ENCODE results near the gene NLN.
A peak's percentile ranks its signal among the peaks of the same experiment; 100 is the strongest.
"Not testable (repeated sequence)": the region's sequence is repeated elsewhere in the genome, so short reads cannot be mapped to it uniquely, and the experiment has no call there.

Gene NLN

GRCh38 chr5:65837139-65837538 lies 115.1 kb downstream of the NLN start:
- DNase-seq: peak; percentile 92

GRCh38 chr5:65839170-65839569 lies 117.2 kb downstream of the NLN start:
- DNase-seq: not testable (repeated sequence)

- DNase-seq: no peak
Observed at GRCh38 chr5:65840071-65840470, 118.1 kb downstream of the NLN start.

GRCh38 chr5:65844763-65845162 lies 122.8 kb downstream of the NLN start:
- not testable (repeated sequence) for DNase-seq

DNA sequence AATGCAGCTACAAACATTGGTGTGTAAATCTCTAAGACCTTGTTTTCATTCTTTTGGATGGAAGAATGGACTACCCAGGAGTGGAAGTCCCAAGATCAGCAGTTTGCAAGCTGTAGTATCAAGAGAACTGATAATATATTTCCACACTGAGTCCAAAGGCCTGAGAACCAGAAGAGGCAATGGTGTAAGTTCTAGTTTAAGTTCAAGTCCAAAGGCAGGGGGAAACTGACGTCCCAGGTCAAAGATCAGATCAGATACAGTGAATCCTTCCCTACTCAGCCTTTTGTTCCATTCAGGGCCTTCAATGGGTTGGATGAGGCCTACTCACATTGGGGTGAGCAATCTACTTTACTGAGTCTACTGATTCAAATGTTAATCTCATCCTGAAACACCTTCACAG lies 124.1 kb downstream of the NLN start:
- DNase-seq: no peak

DNA sequence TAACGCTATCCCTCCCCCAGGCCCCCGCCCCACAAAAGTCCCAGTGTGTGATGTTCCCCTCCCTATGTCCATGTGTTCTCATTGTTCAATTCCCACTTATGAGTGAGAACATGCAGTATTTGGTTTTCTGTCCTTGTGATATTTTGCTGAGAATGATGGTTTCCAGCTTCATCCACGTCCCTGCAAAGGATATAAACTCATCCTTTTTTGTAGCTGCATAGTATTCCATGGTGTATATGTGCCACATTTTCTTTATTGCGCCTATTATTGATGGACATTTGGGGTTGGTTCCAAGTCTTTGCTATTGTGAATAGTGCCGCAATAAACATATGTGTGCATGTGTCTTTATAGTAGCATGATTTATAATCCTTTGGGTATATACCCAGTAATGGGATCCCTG lies 125.0 kb downstream of the NLN start:
- DNase-seq: not testable (repeated sequence)

DNA sequence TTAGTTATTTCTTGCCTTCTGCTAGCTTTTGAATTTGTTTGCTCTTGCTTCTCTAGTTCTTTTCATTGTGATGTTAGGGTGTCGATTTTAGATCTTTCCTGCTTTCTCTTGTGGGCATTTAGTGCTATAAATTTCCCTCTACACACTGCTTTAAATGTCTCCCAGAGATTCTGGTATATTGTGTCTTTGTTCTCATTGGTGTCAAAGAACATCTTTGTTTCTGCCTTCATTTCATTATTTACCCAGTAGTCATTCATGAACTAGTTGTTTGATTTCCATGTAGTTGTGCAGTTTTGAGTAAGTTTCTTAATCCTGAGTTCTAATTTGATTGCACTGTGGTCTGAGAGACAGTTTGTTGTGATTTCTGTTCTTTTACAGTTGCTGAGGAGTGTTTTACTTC lies 127.9 kb downstream of the NLN start:
- DNase-seq: not testable (repeated sequence)

DNA sequence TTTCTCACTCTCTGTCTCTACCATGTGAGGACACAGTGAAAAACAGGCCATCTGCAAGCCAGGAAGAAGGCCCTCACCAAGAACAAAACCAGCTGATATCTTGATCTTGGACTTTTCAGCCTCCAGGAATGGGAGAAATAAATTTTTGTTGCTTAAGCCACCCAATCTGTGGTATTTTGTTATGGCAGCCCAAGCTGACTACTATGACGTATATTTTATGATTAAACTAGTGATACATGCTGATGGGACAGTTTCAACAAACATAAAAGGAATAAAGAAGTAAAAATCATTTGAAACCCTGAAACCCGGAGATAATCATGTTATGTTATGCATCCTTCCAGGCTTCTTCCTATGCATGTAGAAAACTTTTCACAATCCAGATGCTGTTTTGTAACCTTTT lies 132.9 kb downstream of the NLN start:
- DNase-seq: peak; percentile 69

GRCh38 chr5:65855766-65856315 lies 133.8 kb downstream of the NLN start:
- DNase-seq: no peak

DNA sequence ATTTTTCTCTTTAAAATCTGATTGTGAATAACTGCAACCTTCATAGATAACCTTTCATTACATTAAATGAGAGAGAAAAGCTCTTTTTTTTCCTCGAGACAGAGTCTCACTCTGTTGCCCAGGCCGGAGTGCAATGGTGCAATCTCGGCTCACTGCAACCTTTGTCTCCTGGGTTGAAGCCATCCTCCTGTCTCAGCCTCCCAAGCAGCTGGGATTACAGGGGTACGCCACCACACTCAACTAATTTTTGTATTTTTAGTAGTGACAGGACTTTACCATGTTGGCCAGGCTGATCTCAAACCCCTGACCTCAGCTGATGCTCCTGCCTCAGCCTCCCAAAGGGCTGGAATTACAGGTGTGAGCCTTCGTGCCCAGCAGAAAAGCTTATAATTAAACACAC lies 134.5 kb downstream of the NLN start:
- DNase-seq: no peak

- DNase-seq: no peak
Observed at GRCh38 chr5:65858316-65858715, 136.3 kb downstream of the NLN start.

- peak; percentile 99 for DNase-seq
Observed at GRCh38 chr5:65861830-65862241, 139.8 kb downstream of the NLN start.

GRCh38 chr5:65862384-65862783 lies 140.4 kb downstream of the NLN start:
- peak; percentile 44 for DNase-seq

GRCh38 chr5:65863747-65864146 lies 141.7 kb downstream of the NLN start:
- no peak for DNase-seq

GRCh38 chr5:65866837-65867521 lies 145.0 kb downstream of the NLN start:
- DNase-seq: no peak

DNA sequence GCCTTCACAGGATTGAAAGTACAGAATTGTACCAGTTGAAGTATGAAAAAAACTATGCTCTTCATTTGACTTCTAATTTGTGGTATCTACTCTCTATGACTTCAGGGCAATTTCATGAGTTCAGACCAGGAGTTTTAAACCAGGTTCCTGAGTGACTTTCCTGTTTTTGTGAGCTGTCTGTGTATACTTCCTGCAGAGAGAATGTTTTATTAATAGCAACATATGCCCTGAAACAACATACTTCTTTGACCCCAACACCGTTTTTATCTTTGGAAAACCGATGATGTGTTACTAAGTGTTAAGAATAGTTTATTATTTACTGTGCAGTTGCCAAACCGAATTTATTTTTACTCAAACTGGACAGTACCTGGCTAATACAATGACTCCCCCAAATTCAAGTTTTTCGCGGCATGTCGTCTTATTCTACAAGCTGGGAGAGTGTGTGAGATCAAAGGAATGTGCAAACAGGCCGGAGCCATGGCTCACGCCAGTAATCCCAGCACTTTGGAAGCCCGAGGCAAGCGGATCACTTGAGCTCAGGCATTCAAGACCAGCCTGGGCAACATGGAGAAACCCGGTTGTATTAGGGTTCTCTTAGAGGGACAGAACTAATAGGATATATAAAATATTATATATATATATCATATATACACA lies 145.7 kb downstream of the NLN start:
- no peak for DNase-seq

DNA sequence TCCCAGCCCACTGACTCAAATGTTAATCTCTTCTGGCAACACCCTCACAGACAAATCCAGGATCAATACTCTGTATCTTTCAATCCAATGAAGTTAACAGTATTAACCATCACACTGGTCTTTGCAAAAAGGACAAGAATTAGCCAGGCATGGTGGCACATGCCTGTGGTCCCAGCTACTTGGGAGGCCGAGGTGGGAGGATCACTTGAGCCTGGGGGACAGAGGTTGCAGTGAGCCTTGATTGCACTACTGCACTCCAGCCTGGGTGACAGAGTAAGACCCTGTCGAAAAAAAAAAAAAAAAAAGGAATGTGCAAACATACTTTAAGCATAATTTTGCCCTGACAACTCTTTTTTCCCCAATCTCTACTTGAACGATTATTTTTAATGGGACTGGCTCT lies 146.5 kb downstream of the NLN start:
- no peak for DNase-seq

DNA sequence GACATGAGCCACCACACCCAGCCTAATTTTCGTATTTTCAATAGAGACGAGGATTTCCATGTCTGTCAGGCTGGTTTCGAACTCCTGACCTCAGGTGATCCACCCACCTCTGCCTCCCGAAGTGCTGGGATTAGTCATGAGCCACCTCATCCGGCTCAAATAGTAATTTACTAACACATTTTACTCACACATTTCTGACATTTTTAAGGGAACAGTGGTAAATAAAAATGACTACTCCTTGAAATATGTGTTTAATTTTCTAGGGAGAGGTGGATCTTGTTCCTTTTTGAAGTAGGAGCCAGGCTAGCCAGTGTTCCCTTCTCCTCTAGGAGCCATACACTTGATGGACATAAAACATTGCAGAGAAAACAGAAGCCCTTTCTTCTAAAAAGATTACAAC lies 149.2 kb downstream of the NLN start:
- DNase-seq: peak; percentile 86

DNA sequence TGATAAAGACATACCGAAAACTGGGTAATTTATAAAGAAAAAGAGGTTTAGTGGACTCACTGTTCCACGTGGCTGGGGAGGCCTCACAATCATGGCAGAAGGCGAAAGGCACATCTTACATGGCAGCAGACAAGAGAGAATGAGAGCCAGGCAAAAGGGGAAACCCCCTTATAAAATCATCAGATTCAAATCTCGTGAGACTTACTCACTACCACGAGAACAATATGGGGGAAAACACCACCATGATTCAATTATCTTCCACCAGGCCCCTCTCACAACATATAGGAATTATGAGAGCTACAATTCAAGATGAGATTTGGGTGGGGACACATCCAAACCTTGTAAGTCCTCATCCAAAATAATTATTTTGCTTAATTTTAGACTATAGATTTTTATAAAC lies 149.8 kb downstream of the NLN start:
- DNase-seq: not testable (repeated sequence)

GRCh38 chr5:65873181-65873750 lies 151.3 kb downstream of the NLN start:
- peak; percentile 80 for DNase-seq

DNA sequence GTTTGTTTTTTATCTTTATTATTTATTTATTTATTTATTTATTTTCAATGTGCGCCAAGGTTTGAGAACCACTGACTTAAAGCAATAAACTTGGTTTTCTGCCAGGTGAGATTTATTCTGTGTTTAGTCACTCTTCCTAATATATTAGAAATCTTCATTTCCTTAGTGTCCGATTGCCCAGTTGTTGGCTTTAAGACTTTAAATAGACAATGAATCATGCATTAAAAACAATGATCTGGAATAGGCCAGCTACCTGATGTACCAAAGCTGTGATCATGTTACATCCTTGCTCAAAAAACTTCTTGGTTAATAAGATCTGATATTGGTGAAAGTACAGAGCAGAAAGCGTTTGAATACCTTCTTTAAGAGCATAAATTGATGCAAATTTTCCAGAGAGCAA lies 152.2 kb downstream of the NLN start:
- peak; percentile 54 for DNase-seq

GRCh38 chr5:65876496-65876895 lies 154.5 kb downstream of the NLN start:
- DNase-seq: no peak

DNA sequence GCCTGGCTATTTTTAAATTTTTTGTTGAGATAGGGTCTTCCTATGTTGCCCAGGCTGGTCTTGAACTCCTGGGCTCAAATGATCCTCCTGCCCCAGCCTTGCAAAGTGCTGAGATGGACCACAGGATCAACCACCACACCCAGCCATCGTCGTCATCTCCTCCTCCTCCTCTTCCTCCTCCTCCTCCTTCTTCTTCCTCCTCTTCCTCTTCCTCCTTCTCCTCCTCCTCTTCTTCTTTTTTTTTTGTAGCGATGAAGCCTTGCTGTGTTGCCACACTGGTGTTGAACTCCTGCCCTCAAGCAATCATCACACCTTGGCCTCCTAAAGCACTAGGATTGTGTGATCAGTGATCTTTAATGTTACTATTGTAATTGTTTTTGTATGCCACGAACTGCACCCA lies 155.0 kb downstream of the NLN start:
- DNase-seq: no peak

Data from fibroblast of skin of right quadriceps (primary cell).